PC-3 (cell line): ENCODE data around the gene CAVIN1.

Source experiments
- EZH2 ChIP-seq: fragments of 300-600 bp; sonication (generic); IDR thresholded peaks from one replicate; pipeline ENCODE4 v1.6.1; 2017; ENCODE audit warnings: antibody characterized with exemption, mild to moderate bottlenecking, low read length; ENCODE audit not compliant: unreplicated experiment
- EZH2phosphoT487 ChIP-seq: fragments of 300-600 bp; sonication (generic); IDR thresholded peaks from 2 replicates; pipeline ENCODE4 v1.6.1; 2018; ENCODE audit warnings: mild to moderate bottlenecking, antibody characterized with exemption, low read length, borderline replicate concordance
- TF ChIP-seq, protein P1 (sequence below): fragments of 300-600 bp; sonication (generic); conservative IDR thresholded peaks from 2 replicates; pipeline ENCODE4 v1.5.1; 2017; ENCODE audit warnings: antibody characterized with exemption, low read depth, mild to moderate bottlenecking, low read length

GRCh38 chr17:42423766-42424165, 710 bp upstream of the CAVIN1 start:
- TF ChIP-seq, protein P1, sequence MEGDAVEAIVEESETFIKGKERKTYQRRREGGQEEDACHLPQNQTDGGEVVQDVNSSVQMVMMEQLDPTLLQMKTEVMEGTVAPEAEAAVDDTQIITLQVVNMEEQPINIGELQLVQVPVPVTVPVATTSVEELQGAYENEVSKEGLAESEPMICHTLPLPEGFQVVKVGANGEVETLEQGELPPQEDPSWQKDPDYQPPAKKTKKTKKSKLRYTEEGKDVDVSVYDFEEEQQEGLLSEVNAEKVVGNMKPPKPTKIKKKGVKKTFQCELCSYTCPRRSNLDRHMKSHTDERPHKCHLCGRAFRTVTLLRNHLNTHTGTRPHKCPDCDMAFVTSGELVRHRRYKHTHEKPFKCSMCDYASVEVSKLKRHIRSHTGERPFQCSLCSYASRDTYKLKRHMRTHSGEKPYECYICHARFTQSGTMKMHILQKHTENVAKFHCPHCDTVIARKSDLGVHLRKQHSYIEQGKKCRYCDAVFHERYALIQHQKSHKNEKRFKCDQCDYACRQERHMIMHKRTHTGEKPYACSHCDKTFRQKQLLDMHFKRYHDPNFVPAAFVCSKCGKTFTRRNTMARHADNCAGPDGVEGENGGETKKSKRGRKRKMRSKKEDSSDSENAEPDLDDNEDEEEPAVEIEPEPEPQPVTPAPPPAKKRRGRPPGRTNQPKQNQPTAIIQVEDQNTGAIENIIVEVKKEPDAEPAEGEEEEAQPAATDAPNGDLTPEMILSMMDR: no peak
- no peak for TF ChIP-seq EZH2phosphoT487
- TF ChIP-seq EZH2: no peak
